CD8-positive, alpha-beta memory T cell (primary cell): ENCODE data around the gene CRP. TPM values are rescaled to one million over a fixed set of nuclear protein-coding genes. Genes with fewer than 3 reads are reported as not detected.

Experiments used
- CTCF ChIA-PET: fragments of 350-600 bp; sonication (Branson Sonifier 250); formaldehyde crosslinking; loops from one replicate; lab custom pipeline; 2021; ENCODE audit warnings: antibody characterized with exemption; lab: Charles Lee
- POLR2A ChIA-PET: fragments of 350-600 bp; sonication (Branson Sonifier 250); formaldehyde crosslinking; loops from one replicate; lab custom pipeline; 2021; ENCODE audit warnings: antibody characterized with exemption; lab: Charles Lee
- DNase-seq, 5 donors: peaks; one replicate each; pipeline versions ENCODE4 v3.0.0 to v3.0.0-alpha.2; 2020 to 2022; ENCODE audit warnings: mixed read lengths in 1 of 5
- H3K27ac ChIP-seq: one replicate; pipeline ENCODE4 v1.7.0; 2013; ENCODE audit warnings: low read depth, mild to moderate bottlenecking, low read length, moderate library complexity
- H3K27me3 ChIP-seq: 2 replicates; pipeline ENCODE4 v1.7.0; 2013; ENCODE audit warnings: low read length, mild to moderate bottlenecking; ENCODE audit not compliant: insufficient read depth, poor library complexity, severe bottlenecking
- H3K36me3 ChIP-seq: 2 replicates; pipeline ENCODE4 v1.7.0; 2013; ENCODE audit warnings: mild to moderate bottlenecking, low read length, moderate library complexity; ENCODE audit not compliant: insufficient read depth
- H3K4me1 ChIP-seq: 2 replicates; pipeline ENCODE4 v1.7.0; 2013; ENCODE audit warnings: mild to moderate bottlenecking, low read length, moderate library complexity; ENCODE audit not compliant: insufficient read depth
- H3K4me3 ChIP-seq: 2 replicates; pipeline ENCODE4 v1.7.0; 2013; ENCODE audit warnings: mild to moderate bottlenecking, low read length
- H3K9me3 ChIP-seq: 2 replicates; pipeline ENCODE4 v1.7.0; 2013; ENCODE audit warnings: mild to moderate bottlenecking, low read length
- H3K27ac Mint-ChIP-seq, 8 donors: one replicate each; pipeline ENCODE4 v1.8.0; 2020 to 2021; ENCODE audit warnings: mixed read lengths in 8 of 8, mild to moderate bottlenecking in 6 of 8, inconsistent platforms in 3 of 8, moderate library complexity in 3 of 8
- H3K27me3 Mint-ChIP-seq, 2 donors: one replicate each; pipeline ENCODE4 v1.8.0; 2020 to 2021; ENCODE audit warnings: mixed read lengths in 2 of 2, mild to moderate bottlenecking in 1 of 2, moderate library complexity in 1 of 2
- H3K36me3 Mint-ChIP-seq, 3 donors: one replicate each; pipeline ENCODE4 v1.8.0; 2020 to 2021; ENCODE audit warnings: mixed read lengths in 3 of 3, inconsistent platforms in 1 of 3, mild to moderate bottlenecking in 1 of 3
- H3K4me1 Mint-ChIP-seq, 3 donors: one replicate each; pipeline ENCODE4 v1.8.0; 2020 to 2021; ENCODE audit warnings: mixed read lengths in 3 of 3, inconsistent platforms in 1 of 3, mild to moderate bottlenecking in 1 of 3
- H3K4me3 Mint-ChIP-seq, 7 donors: one replicate each; pipeline ENCODE4 v1.8.0; 2020 to 2021; ENCODE audit warnings: mixed read lengths in 7 of 7, mild to moderate bottlenecking in 6 of 7, moderate library complexity in 4 of 7, inconsistent platforms in 2 of 7
- H3K9me3 Mint-ChIP-seq, 5 donors: one replicate each; pipeline ENCODE4 v1.8.0; 2020 to 2022; ENCODE audit warnings: mixed read lengths in 5 of 5, mild to moderate bottlenecking in 3 of 5, moderate library complexity in 2 of 5, inconsistent platforms in 1 of 5
- polyA plus RNA-seq: library from polyadenylated mRNA; unstranded; fragments of 300-500 nt; fragmentation: Illumina TruSeq; gene quantifications from one replicate; pipeline ENCODE4 v1.2.3, GENCODE V29; 2021
- total RNA-seq, 2 experiments: library from RNA; stranded (reverse); gene quantifications; one replicate each; pipeline ENCODE4 v1.2.3, GENCODE V29; 2021

CRP gene
- total and polyA plus RNA-seq, 3 experiments from 2014 or later = not detected

DNA sequence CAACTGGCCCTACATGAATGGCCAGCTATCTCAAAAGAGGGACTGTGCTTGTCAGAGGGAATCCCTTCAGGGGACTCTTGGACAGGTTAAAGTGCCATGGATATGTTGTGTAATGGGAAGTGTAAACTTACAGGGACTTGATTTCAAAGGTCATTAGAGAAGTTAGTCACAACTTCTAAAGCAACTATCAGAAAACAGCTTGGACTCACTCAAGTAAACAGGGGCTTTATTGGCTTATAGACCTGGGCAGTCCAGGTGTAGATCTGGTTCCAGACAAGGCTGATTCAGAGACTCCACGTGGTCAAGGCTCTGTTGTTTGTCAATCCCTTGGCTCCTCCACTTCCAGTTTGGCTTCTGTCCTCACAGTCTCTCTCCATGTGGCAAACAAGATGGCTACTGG lies 2.3 kb downstream of the CRP start:
- Histone ChIP-seq H3K9me3 (no peaks in the 10 kb centered on the region), H3K27me3 (no peaks in the 10 kb centered on the region), H3K27ac (no peak overlapping the region), H3K4me3 (no peak overlapping the region), H3K4me1 (no peaks in the 10 kb centered on the region), H3K36me3 (no peaks in the 10 kb centered on the region)
- no peaks in the 10 kb centered on the region for H3K4me1 Mint-ChIP-seq
- POLR2A ChIA-PET = no interaction called here
- no peak overlapping the region for H3K4me3 Mint-ChIP-seq
- no peaks in the 10 kb centered on the region for H3K36me3 Mint-ChIP-seq
- no peaks in the 10 kb centered on the region for H3K9me3 Mint-ChIP-seq
- DNase-seq = no peak
- CTCF ChIA-PET = no interaction called here
- H3K27me3 Mint-ChIP-seq = peaks cover 10 to 26% of the 10 kb centered on the region in 2 donors
- no peak overlapping the region for H3K27ac Mint-ChIP-seq

GRCh38 chr1:159707472-159708260 lies 6.7 kb downstream of the CRP start:
- Histone ChIP-seq H3K27me3 (no peaks in the 10 kb centered on the region), H3K4me3 (no peak overlapping the region), H3K36me3 (no peaks in the 10 kb centered on the region), H3K27ac (no peak overlapping the region), H3K4me1 (no peaks in the 10 kb centered on the region), H3K9me3 (no peaks in the 10 kb centered on the region)
- no peaks in the 10 kb centered on the region for H3K4me1 Mint-ChIP-seq
- no peaks in the 10 kb centered on the region for H3K36me3 Mint-ChIP-seq
- no peak overlapping the region for H3K27ac Mint-ChIP-seq
- peaks cover 3 to 11% of the 10 kb centered on the region in 2 donors for H3K27me3 Mint-ChIP-seq
- no peak for DNase-seq
- CTCF ChIA-PET = no interaction called here
- H3K9me3 Mint-ChIP-seq = no peaks in the 10 kb centered on the region
- no peak overlapping the region for H3K4me3 Mint-ChIP-seq
- POLR2A ChIA-PET = no interaction called here

DNA sequence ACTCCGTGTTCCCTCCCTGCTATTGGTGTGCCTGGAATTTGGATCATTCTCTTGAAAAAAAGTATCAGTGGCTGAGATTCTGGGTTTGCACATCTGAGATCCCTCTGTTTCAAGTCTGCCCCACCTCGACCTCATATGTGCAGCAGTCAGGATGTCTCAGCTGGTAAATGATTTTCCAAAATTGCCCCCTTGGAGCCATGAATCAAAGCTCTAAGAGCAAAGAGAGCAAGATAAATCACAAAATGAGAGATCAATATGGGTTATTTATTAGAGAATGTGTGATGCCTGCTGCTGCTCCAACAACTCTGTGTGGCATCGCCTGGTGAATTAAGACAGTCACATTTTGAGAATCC lies 8.5 kb downstream of the CRP start:
- H3K9me3 ChIP-seq = no peaks in the 10 kb centered on the region
- peaks cover 3 to 20% of the 10 kb centered on the region in 2 donors for H3K27me3 Mint-ChIP-seq
- ChIA-PET CTCF (no interaction called here), POLR2A (no interaction called here)
- H3K36me3 ChIP-seq = no peaks in the 10 kb centered on the region
- H3K4me1 ChIP-seq = no peaks in the 10 kb centered on the region
- no peak for DNase-seq
- no peaks in the 10 kb centered on the region for H3K27me3 ChIP-seq
- no peak overlapping the region for H3K27ac ChIP-seq
- no peaks in the 10 kb centered on the region for H3K9me3 Mint-ChIP-seq
- H3K4me3 ChIP-seq = no peak overlapping the region
- no peaks in the 10 kb centered on the region for H3K36me3 Mint-ChIP-seq
- no peak overlapping the region for H3K4me3 Mint-ChIP-seq
- no peaks in the 10 kb centered on the region for H3K4me1 Mint-ChIP-seq
- no peak overlapping the region for H3K27ac Mint-ChIP-seq

- no peaks in the 10 kb centered on the region for H3K27me3 ChIP-seq
- H3K9me3 ChIP-seq = no peaks in the 10 kb centered on the region
- no peak overlapping the region for H3K27ac ChIP-seq
- peaks cover 3 to 22% of the 10 kb centered on the region in 2 donors for H3K27me3 Mint-ChIP-seq
- no peaks in the 10 kb centered on the region for H3K4me1 Mint-ChIP-seq
- no peak overlapping the region for H3K27ac Mint-ChIP-seq
- H3K4me3 ChIP-seq = no peak overlapping the region
- no peaks in the 10 kb centered on the region for H3K9me3 Mint-ChIP-seq
- H3K36me3 ChIP-seq = no peaks in the 10 kb centered on the region
- ChIA-PET POLR2A (no interaction called here), CTCF (no interaction called here)
- H3K4me3 Mint-ChIP-seq = no peak overlapping the region
- no peak for DNase-seq
- H3K36me3 Mint-ChIP-seq = no peaks in the 10 kb centered on the region
- H3K4me1 ChIP-seq = no peaks in the 10 kb centered on the region
These were observed 9.0 kb downstream of the CRP start for GRCh38 chr1:159705251-159705903.

DNA sequence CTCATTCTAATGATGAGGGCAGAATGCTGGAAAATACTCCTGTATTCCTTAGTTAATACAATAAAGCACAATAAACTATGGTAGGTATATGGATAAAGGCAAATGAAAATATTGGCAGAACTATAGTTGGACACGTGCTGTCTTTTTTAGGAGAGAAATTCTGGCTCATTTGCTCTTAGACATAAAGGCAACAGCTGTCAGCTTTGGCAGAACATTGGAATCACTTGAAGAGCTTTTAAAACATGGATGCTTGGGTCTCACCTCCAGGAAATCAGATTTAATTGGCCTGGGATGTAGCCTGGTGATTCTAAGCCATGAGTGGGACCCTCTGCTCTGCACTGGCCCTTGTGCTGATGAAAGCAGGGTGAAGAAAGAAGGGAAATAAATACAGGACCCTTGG lies 9.9 kb downstream of the CRP start:
- H3K27me3 ChIP-seq = no peaks in the 10 kb centered on the region
- H3K4me1 ChIP-seq = no peaks in the 10 kb centered on the region
- no peaks in the 10 kb centered on the region for H3K36me3 ChIP-seq
- Mint-ChIP-seq H3K4me3 (no peak overlapping the region), H3K27ac (no peak overlapping the region), H3K27me3 (peaks cover 3 to 24% of the 10 kb centered on the region in 2 donors), H3K9me3 (no peaks in the 10 kb centered on the region), H3K4me1 (no peaks in the 10 kb centered on the region), H3K36me3 (no peaks in the 10 kb centered on the region)
- no peak overlapping the region for H3K4me3 ChIP-seq
- H3K27ac ChIP-seq = no peak overlapping the region
- POLR2A ChIA-PET = no interaction called here
- no peak for DNase-seq
- no peaks in the 10 kb centered on the region for H3K9me3 ChIP-seq
- CTCF ChIA-PET = no interaction called here

DNA sequence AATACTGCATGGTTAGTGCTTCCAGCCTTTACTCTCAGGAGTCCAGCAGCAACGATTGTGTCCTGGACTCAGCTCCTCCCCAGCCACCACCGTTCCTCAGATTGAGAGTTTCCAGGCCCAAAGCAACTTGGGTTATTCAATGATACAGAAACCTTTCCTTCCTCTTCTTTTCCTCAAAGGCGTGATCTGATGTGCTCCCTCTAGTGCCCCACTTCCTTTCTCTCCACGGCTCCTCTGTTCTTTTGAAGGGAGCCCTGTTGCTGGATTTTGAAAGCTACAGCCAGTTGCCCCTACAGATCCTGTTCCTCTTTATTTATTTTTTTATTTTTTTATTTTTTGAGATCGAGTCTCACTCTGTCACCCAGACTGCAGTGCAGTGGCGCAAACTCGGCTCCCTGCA lies 14.1 kb downstream of the CRP start:
- Mint-ChIP-seq H3K27ac (no peak overlapping the region), H3K36me3 (no peaks in the 10 kb centered on the region), H3K9me3 (no peaks in the 10 kb centered on the region), H3K4me3 (no peak overlapping the region), H3K27me3 (peaks cover 1 to 27% of the 10 kb centered on the region in 2 donors), H3K4me1 (no peaks in the 10 kb centered on the region)
- Histone ChIP-seq H3K9me3 (no peaks in the 10 kb centered on the region), H3K36me3 (no peaks in the 10 kb centered on the region), H3K27ac (no peak overlapping the region), H3K4me1 (no peaks in the 10 kb centered on the region), H3K27me3 (no peaks in the 10 kb centered on the region), H3K4me3 (no peak overlapping the region)
- ChIA-PET CTCF (no interaction called here), POLR2A (no interaction called here)
- DNase-seq = no peak

DNA sequence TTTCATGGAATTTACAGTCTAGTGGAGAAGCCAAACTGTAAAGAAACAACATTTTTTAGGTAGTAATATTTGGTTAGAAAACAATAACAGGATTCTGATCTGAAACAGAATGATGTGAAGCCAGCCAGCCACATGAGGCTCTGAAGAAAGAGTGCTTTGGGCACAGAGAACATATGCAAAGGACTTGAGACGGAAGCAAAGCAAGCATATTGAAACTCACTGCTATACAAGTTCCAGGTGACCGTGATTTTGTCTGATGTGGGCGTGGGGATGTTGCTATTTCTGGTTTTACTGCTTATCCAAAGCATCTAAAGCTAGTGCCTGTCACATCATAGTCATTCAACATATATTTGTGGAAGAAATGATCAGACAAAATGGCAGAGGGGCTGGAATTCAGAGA lies 14.7 kb downstream of the CRP start:
- no peaks in the 10 kb centered on the region for H3K27me3 ChIP-seq
- no peaks in the 10 kb centered on the region for H3K36me3 ChIP-seq
- DNase-seq = no peak
- H3K9me3 ChIP-seq = no peaks in the 10 kb centered on the region
- Mint-ChIP-seq H3K9me3 (no peaks in the 10 kb centered on the region), H3K36me3 (no peaks in the 10 kb centered on the region), H3K4me1 (no peaks in the 10 kb centered on the region), H3K27me3 (peaks cover 3 to 30% of the 10 kb centered on the region in 2 donors), H3K4me3 (no peak overlapping the region), H3K27ac (no peak overlapping the region)
- H3K4me3 ChIP-seq = no peak overlapping the region
- ChIA-PET CTCF (no interaction called here), POLR2A (no interaction called here)
- H3K27ac ChIP-seq = no peak overlapping the region
- H3K4me1 ChIP-seq = no peaks in the 10 kb centered on the region

DNA sequence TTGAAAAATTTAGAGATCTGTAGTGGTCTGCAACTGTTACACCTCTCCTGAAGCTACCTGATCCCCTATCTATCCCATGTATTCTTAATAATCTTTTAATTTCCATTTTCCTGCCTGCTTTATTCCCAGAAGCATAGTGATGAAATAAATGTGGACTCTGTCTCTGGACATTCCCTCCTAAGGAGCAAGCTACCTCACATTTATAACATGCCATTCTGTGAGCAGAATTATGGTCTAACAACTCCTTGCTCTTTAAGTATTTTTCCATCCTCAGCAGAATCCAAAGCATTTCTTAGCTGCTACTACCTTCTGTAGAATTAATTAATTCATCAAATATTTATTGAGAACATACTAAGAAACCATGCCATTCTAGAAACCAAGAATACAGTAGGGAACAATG lies 15.1 kb downstream of the CRP start:
- Histone ChIP-seq H3K36me3 (no peaks in the 10 kb centered on the region), H3K27ac (no peak overlapping the region), H3K9me3 (no peaks in the 10 kb centered on the region), H3K4me1 (no peaks in the 10 kb centered on the region), H3K27me3 (no peaks in the 10 kb centered on the region), H3K4me3 (no peak overlapping the region)
- DNase-seq = no peak
- Mint-ChIP-seq H3K36me3 (no peaks in the 10 kb centered on the region), H3K4me1 (no peaks in the 10 kb centered on the region), H3K27ac (no peak overlapping the region), H3K27me3 (peaks cover 3 to 32% of the 10 kb centered on the region in 2 donors), H3K9me3 (no peaks in the 10 kb centered on the region), H3K4me3 (no peak overlapping the region)
- ChIA-PET CTCF (no interaction called here), POLR2A (no interaction called here)
